Measurements from ENCODE around the gene RCBTB1. TPM values are rescaled to one million over a fixed set of nuclear protein-coding genes. Genes with fewer than 3 reads are reported as not detected.

Gene RCBTB1
- total RNA-seq, 1 experiment from 2014 or later: 6.3 TPM

GRCh38 chr13:49579501-49579900 is 5.9 kb downstream of the RCBTB1 start:
- no peaks in the 10 kb centered on the region for H3K9me3 Mint-ChIP-seq (ENCODE audit: low read depth, unreplicated experiment)
- no peak overlapping the region for H3K27ac Mint-ChIP-seq (ENCODE audit: unreplicated experiment)
- no peak for TF ChIP-seq CTCF (IDR thresholded peaks at IDR 0.05; ENCODE audit: unreplicated experiment)
- no peaks in the 10 kb centered on the region for H3K4me1 Mint-ChIP-seq (ENCODE audit: low read depth, unreplicated experiment)
- CTCF ChIA-PET: no interaction called here
- H3K4me3 Mint-ChIP-seq (ENCODE audit: low read depth, unreplicated experiment): no peak overlapping the region
- no peak for DNase-seq
- intact Hi-C loops (cut with micrococcal nuclease; ENCODE audit: unreplicated experiment): no loop called here
- peaks cover under 1% of the 10 kb centered on the region for H3K36me3 Mint-ChIP-seq (ENCODE audit: insufficient read depth, unreplicated experiment)
- H3K27me3 Mint-ChIP-seq (ENCODE audit: unreplicated experiment): no peaks in the 10 kb centered on the region
- BruUV-seq (replicated peaks): no TSS peak

GRCh38 chr13:49571299-49572240 is 13.8 kb downstream of the RCBTB1 start:
- TF ChIP-seq CTCF (IDR thresholded peaks at IDR 0.05; ENCODE audit: unreplicated experiment): no peak
- H3K27ac Mint-ChIP-seq (ENCODE audit: unreplicated experiment): no peak overlapping the region
- intact Hi-C loops (cut with micrococcal nuclease; ENCODE audit: unreplicated experiment): no loop called here
- H3K27me3 Mint-ChIP-seq (ENCODE audit: unreplicated experiment): no peaks in the 10 kb centered on the region
- CTCF ChIA-PET: no interaction called here
- H3K4me1 Mint-ChIP-seq (ENCODE audit: low read depth, unreplicated experiment): peaks cover 8% of the 10 kb centered on the region
- no peaks in the 10 kb centered on the region for H3K9me3 Mint-ChIP-seq (ENCODE audit: low read depth, unreplicated experiment)
- peaks cover 2% of the 10 kb centered on the region for H3K36me3 Mint-ChIP-seq (ENCODE audit: insufficient read depth, unreplicated experiment)
- no peak for DNase-seq
- no peak overlapping the region for H3K4me3 Mint-ChIP-seq (ENCODE audit: low read depth, unreplicated experiment)
- no TSS peak for BruUV-seq (replicated peaks)

GRCh38 chr13:49569993-49570689 is 15.2 kb downstream of the RCBTB1 start:
- intact Hi-C loops (cut with micrococcal nuclease; ENCODE audit: unreplicated experiment): no loop called here
- Mint-ChIP-seq H3K27me3 (ENCODE audit: unreplicated experiment) (no peaks in the 10 kb centered on the region), H3K27ac (ENCODE audit: unreplicated experiment) (no peak overlapping the region), H3K4me3 (ENCODE audit: low read depth, unreplicated experiment) (no peak overlapping the region), H3K36me3 (ENCODE audit: insufficient read depth, unreplicated experiment) (peaks cover 4% of the 10 kb centered on the region), H3K9me3 (ENCODE audit: low read depth, unreplicated experiment) (no peaks in the 10 kb centered on the region), H3K4me1 (ENCODE audit: low read depth, unreplicated experiment) (peaks cover 8% of the 10 kb centered on the region)
- DNase-seq: no peak
- no peak for TF ChIP-seq CTCF (IDR thresholded peaks at IDR 0.05; ENCODE audit: unreplicated experiment)
- CTCF ChIA-PET: no interaction called here
- no TSS peak for BruUV-seq (replicated peaks)

- no TSS peak for BruUV-seq (replicated peaks)
- Mint-ChIP-seq H3K9me3 (ENCODE audit: low read depth, unreplicated experiment) (no peaks in the 10 kb centered on the region), H3K27ac (ENCODE audit: unreplicated experiment) (no peak overlapping the region), H3K4me3 (ENCODE audit: low read depth, unreplicated experiment) (no peak overlapping the region), H3K4me1 (ENCODE audit: low read depth, unreplicated experiment) (peaks cover 8% of the 10 kb centered on the region), H3K27me3 (ENCODE audit: unreplicated experiment) (no peaks in the 10 kb centered on the region), H3K36me3 (ENCODE audit: insufficient read depth, unreplicated experiment) (peaks cover 4% of the 10 kb centered on the region)
- no peak for DNase-seq
- TF ChIP-seq CTCF (IDR thresholded peaks at IDR 0.05; ENCODE audit: unreplicated experiment): no peak
- intact Hi-C loops (cut with micrococcal nuclease; ENCODE audit: unreplicated experiment): no loop called here
- CTCF ChIA-PET: no interaction called here
Measured at GRCh38 chr13:49567491-49567890, 17.9 kb downstream of the RCBTB1 start.

Data from Calu3 (cell line).